Kidney (tissue), 14 donors: Measurements from ENCODE around the gene RHCG. TPM values are rescaled to one million over a fixed set of nuclear protein-coding genes. Genes with fewer than 3 reads are reported as not detected.

Experiments
- DNase-seq, 5 donors: peaks; one replicate each; pipeline ENCODE4 v3.0.0-alpha.2; 2013 to 2020
- FAIRE-seq: peaks from 2 replicates; lab custom pipeline; 2012; peaks lifted over from hg19 to GRCh38; lab: Jason Lieb, UNC
- H3K27ac ChIP-seq, 2 donors: one replicate each; pipeline ENCODE4 v1.7.0; 2013; ENCODE audit warnings: low read depth in 2 of 2, low read length in 2 of 2, inconsistent platforms in 1 of 2
- H3K27me3 ChIP-seq: one replicate; pipeline ENCODE4 v1.7.1; 2013; ENCODE audit warnings: low read length, inconsistent platforms; ENCODE audit not compliant: control insufficient read depth, insufficient read depth
- H3K36me3 ChIP-seq, 3 donors: one replicate each; pipeline versions ENCODE4 v1.7.0 to v1.7.1; 2013; ENCODE audit warnings: low read length in 3 of 3, control low read depth in 1 of 3, inconsistent platforms in 1 of 3; ENCODE audit not compliant: insufficient read depth in 3 of 3, control insufficient read depth in 2 of 3
- H3K4me1 ChIP-seq, 3 donors: one replicate each; pipeline versions ENCODE4 v1.7.0 to v1.7.1; 2013; ENCODE audit warnings: low read length in 3 of 3, inconsistent platforms in 1 of 3, low read depth in 1 of 3; ENCODE audit not compliant: control insufficient read depth in 2 of 3, insufficient read depth in 2 of 3
- H3K4me3 ChIP-seq, 3 donors: one replicate each; pipeline versions ENCODE4 v1.7.0 to v1.8.1; 2013; ENCODE audit warnings: low read length in 3 of 3, control low read depth in 1 of 3, inconsistent platforms in 1 of 3
- H3K9ac ChIP-seq, 3 donors: one replicate each; pipeline versions ENCODE4 v1.7.0 to v1.7.1; 2013; ENCODE audit warnings: low read length in 3 of 3, control low read depth in 1 of 3, inconsistent platforms in 1 of 3
- H3K9me3 ChIP-seq, 3 donors: one replicate each; pipeline versions ENCODE4 v1.7.0 to v1.7.1; 2013; ENCODE audit warnings: low read length in 3 of 3, control low read depth in 1 of 3, inconsistent platforms in 1 of 3; ENCODE audit not compliant: control insufficient read depth in 2 of 3, insufficient read depth in 1 of 3
- CTCF ChIP-seq: IDR thresholded peaks from 3 replicates; pipeline ENCODE4 v1.5.1; 2012; ENCODE audit warnings: mild to moderate bottlenecking, moderate library complexity, borderline replicate concordance; ENCODE audit not compliant: insufficient read depth; ENCODE audit errors: extremely low read depth
- intact Hi-C: fragments of 100-400 bp; cut with DNase I; formaldehyde crosslinking; loops from one replicate; pipeline ENCODE4 v1.11.1; 2022
- polyA plus RNA-seq: library from polyadenylated mRNA; stranded (reverse); fragments of 350-450 nt; fragmentation: Illumina TruSeq; extraction: RNeasy Lipid Tissue Mini Kit (QIAGEN cat#74804); gene quantifications from one replicate; pipeline ENCODE4 v1.2.3, GENCODE V29; 2014; ENCODE audit warnings: low read depth, low replicate concordance; ENCODE audit not compliant: insufficient read depth
- total RNA-seq: library from RNA; stranded (reverse); fragmentation: NEBNext Ultra II Directional; extraction: Animal tissue kit (Norgen Biotek cat#: 25700); gene quantifications from one replicate; pipeline ENCODE4 v1.2.1, GENCODE V29; 2021
- donor health status: control.
- donor health status: control.
- donor health status: control.
- donor health status: control.
- donor health status: control.
- donor health status: DM: yes; HTN: yes; CAD: no.
- donor health status: Normal renal cell carcinoma (clear cell type).

RHCG gene
- total and polyA plus RNA-seq, 2 donors from 2014 or later = 1.5 to 373 TPM

GRCh38 chr15:89477411-89478242 lies 18.8 kb downstream of the RHCG start:
- no peak for TF ChIP-seq CTCF
- intact Hi-C loops = no loop called here
- H3K27me3 ChIP-seq = peaks cover 2% of the 10 kb centered on the region
- H3K27ac ChIP-seq = no peak overlapping the region
- H3K9me3 ChIP-seq = no peaks in the 10 kb centered on the region
- DNase-seq = peak in 1 of 5 donors; percentile 56
- H3K36me3 ChIP-seq = no peaks in the 10 kb centered on the region
- H3K9ac ChIP-seq = no peak overlapping the region
- H3K4me1 ChIP-seq = no peaks in the 10 kb centered on the region
- H3K4me3 ChIP-seq = no peak overlapping the region
- FAIRE-seq = no peak

DNA sequence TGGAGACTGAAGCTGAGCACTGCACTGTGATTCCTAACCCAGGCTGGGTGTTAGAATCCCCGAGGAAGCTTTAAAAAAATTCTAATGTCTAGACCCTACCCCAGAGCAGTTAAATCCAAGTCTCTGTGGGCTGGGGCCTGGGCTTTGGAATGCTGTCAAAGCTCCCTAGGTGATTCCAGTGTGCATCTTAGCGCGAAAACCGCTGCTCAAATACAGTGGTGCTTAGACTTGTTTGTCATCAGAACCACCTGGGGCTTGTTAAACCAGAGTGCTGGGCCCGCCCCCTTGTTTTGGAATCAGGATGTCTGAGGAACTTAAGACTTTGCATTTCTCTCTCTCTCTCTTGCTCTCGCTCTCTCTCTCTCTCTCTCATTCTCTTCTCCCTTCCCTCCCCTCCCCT lies 20.7 kb downstream of the RHCG start:
- peak in 1 of 5 donors; percentile 40 for DNase-seq

DNA sequence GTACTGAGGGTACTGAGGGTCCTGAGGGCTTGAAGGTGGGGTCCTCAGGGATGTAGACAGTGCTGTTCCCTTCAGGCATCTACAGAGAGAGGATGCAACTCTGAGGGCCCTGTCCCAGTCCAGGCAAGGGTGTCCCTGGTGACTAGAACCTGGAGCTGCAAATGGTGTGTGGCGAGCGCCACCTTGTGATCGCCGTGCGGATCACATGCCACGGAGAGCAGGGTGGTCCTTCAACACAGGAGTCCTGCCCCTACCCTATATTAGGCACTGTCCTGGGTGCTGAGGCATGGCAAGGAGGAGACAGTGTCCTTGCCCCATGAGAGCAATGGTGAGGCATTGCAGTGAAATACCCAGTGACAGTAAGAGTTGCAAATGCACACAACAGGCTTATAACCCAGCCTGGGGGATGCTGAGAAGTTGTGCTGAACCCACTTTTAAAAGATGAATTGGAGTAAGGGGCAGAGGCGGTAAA lies 23.6 kb downstream of the RHCG start:
- DNase-seq = peak; percentile 56 to 83 (median 76)
- FAIRE-seq = no peak
- peaks cover 2% of the 10 kb centered on the region for H3K27me3 ChIP-seq
- H3K9ac ChIP-seq = no peak overlapping the region
- peak; percentile 28 for TF ChIP-seq CTCF
- peaks cover 0 to 2% (median 0%) of the 10 kb centered on the region in 3 donors for H3K4me1 ChIP-seq
- no peaks in the 10 kb centered on the region for H3K9me3 ChIP-seq
- intact Hi-C loops = no loop called here
- H3K36me3 ChIP-seq = no peaks in the 10 kb centered on the region
- H3K27ac ChIP-seq = no peak overlapping the region
- no peak overlapping the region for H3K4me3 ChIP-seq

More for the DNA sequence above, 20.7 kb downstream of the RHCG start:
- H3K27ac ChIP-seq = no peak overlapping the region
- no peak overlapping the region for H3K4me3 ChIP-seq
- H3K27me3 ChIP-seq = peaks cover 2% of the 10 kb centered on the region
- H3K4me1 ChIP-seq = no peaks in the 10 kb centered on the region
- no peaks in the 10 kb centered on the region for H3K36me3 ChIP-seq
- intact Hi-C loops = no loop called here
- H3K9ac ChIP-seq = no peak overlapping the region
- no peak for TF ChIP-seq CTCF
- H3K9me3 ChIP-seq = no peaks in the 10 kb centered on the region
- FAIRE-seq = no peak
